ENCODE results near the gene DLG2.

Gene DLG2

DNA sequence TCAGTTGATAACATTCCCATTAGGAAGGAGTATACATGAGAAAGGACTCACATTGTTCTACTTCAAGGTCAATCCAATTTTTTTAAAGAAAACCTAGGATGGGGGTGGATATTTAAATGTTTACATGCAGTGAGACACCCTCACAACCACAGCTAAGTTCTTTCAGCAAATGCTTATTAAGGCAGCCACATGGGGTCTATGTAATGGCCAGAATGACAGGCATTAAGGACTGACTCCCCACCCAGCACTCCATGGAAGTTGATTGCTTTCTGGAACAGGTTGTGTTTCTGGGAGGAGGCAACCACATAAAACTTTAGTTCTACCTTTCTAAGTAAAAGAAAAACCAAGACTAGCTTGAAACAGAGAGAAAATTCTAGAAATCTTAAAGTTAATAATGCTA lies 1678.9 kb downstream of the DLG2 start:
- no peak for DNase-seq

GRCh38 chr11:83945976-83946375 lies 1681.2 kb downstream of the DLG2 start:
- DNase-seq: no peak

DNA sequence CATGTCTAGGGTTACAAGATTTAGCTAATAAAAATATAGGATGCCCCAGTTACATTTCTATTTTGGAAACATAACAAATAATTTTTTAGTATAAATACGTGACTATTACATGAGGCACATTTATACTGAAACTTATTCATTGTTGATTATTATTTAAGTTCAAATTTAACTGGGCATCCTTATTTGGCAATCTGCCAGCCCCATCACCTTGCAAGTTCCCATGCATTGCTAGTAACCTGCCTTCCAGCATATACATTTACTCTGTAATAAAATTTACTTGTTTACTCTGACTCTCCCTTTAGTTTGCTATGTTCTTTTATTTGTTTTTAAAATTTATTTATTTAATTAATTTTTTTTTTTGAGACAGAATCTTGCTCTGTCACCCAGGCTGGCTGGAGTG lies 1686.1 kb downstream of the DLG2 start:
- DNase-seq: no peak

DNA sequence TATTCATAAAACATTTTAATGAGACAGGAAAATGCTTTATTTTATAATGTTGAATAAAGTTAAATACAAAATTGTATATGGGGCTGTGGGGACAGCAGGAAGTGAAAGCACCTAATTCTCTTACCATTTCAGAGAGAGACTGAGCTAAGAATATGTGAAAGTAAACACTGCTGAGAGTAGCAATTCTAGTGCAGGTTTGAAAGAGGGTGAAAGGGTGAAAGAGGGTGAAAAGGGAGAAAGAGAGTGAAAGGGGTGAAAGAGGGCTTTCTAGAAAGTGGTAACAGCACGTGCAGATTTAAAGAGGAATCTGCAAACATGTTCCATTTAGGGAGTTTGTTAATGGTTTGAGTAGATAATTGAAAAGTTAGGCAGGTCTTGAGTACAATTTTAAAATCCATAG lies 1689.0 kb downstream of the DLG2 start:
- DNase-seq: no peak

GRCh38 chr11:83933008-83933407 lies 1694.1 kb downstream of the DLG2 start:
- DNase-seq: no peak

DNA sequence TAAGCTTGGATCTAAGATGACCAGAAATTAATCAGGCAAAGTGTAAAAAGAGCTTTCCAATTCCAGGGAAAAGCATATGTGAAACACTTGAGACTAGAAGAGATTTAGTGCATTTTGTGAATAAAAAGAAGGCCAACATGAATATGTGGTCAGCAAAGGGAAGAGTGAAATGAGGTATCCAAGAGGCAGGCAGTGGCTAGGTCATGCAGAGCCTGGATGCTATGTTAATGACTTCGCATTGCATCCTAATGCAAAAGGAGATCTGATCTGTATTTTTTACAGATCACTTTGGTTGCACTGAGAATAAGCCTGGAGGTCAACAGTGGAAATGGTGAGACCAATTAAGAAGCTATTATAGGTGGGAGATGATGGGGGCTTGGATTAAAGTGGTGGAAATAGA lies 1699.7 kb downstream of the DLG2 start:
- DNase-seq: no peak

DNA sequence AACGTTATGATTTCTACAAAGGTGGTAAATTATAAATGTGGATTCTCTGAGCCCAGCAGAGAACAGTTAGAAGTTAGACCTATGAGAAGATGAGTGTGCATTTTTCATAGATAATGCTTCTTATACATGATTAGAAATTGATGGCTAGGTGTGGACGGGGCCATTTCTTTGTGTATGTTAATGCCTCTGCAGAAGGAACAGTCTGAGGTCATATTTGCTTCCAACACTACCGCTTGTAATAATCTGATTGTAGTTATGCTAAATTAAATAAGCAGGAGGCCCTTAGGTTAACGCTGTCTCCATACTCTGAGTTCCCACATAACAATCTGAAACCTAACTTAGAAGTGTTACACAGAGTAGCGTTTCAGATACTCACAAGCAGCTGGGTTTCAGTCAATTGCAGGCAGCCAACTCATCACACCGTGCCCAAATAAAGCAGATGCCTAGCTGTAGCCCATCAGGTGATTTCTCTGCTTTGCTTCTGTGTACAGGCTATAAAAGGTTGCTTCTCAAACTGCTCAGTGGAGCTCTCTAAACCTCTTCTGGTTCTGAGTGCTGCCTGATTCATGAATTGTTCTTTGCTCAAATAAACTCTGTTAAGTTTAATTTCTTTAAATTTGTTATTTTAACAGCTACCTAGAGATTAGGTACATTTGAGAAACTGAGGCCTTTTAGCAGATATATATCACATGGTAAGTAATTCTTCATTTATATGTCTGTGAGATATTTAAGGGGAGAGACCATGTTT lies 1702.2 kb downstream of the DLG2 start:
- no peak for DNase-seq

GRCh38 chr11:83923961-83924360 lies 1703.2 kb downstream of the DLG2 start:
- no peak for DNase-seq

DNA sequence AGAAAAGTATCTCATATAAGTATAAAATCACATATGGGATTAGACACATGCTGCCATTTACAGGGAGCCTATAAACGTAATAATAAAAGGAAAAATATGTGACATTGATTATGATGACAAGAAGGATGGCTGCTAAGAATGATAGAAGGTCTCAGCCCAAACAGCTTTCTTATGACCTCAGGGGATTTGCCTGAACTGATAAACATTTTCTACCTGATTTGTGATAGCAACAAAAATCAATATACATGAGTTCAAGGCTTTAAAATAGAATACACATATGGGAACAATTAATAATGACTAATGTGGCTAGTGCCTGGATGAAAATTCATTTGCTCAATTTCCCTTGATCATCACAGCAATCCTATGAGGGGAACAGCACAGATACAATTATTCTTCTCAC lies 1704.2 kb downstream of the DLG2 start:
- DNase-seq: no peak

GRCh38 chr11:83922318-83922717 lies 1704.8 kb downstream of the DLG2 start:
- no peak for DNase-seq

- DNase-seq: no peak
These were observed 1705.5 kb downstream of the DLG2 start for GRCh38 chr11:83921447-83922192.

DNA sequence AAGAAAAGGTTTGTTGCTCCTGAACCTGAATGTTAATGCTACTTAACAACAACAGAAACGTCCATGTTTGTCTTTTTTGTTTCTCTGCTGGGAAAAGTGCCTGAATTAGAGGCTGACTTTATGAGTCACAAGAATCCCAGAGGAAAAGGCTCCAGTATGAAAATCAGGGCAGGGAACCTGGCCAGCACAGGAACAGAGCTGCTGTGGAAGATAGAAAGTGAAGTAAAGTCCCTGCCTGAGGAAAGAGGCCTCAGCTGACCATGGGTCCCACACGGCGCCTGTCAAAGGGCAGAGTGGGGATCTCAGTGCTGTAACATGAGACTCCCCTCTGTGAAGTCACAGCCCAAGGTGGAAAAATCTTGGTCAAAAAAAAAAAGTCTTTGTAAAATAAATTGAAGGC lies 1708.7 kb downstream of the DLG2 start:
- no peak for DNase-seq

- no peak for DNase-seq
These were observed 1712.1 kb downstream of the DLG2 start for GRCh38 chr11:83914995-83915394.

GRCh38 chr11:83909579-83910534 lies 1717.3 kb downstream of the DLG2 start:
- no peak for DNase-seq

- no peak for DNase-seq
These were observed 1718.8 kb downstream of the DLG2 start for GRCh38 chr11:83908298-83908856.

DNA sequence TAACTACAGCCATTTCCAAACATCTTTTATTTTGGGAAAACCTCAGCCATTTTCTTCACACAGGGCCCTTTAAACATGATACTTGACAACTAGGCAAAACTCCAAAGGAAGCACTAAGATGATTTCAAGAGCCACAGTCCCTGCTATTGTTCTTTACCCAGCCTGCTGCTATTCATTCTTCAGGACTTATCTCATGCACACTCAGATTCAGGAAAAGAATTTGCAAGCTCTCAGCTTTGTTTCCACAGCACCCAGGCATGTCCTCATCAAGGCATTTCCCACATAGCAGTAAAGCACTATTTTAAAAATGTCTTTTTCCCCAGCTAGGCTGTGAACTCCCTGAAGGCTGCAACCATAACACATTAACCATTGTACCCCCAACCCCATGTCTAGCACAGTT lies 1731.6 kb downstream of the DLG2 start:
- no peak for DNase-seq

- DNase-seq: no peak
These were observed 1745.7 kb downstream of the DLG2 start for GRCh38 chr11:83881428-83881827.

GRCh38 chr11:83871054-83871453 lies 1756.1 kb downstream of the DLG2 start:
- DNase-seq: no peak

DNA sequence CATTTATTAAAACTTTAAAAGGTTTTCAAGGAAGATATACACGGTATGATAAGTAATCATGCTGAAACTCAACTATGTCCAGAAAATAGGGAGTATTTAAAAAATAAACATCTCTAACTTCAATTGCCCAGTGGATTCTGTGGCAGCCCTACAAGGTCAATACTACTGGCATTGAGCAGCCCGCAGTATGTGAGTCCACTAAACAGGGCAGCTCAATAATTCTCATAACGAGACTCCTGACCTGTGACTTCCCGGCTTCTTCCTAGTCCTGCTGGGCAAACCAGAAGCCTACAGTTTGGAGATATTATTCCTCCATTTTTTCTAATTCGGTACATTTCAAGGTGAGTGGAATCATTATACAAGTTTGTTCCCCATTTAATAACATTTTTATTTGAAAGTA lies 1760.5 kb downstream of the DLG2 start:
- no peak for DNase-seq

DNA sequence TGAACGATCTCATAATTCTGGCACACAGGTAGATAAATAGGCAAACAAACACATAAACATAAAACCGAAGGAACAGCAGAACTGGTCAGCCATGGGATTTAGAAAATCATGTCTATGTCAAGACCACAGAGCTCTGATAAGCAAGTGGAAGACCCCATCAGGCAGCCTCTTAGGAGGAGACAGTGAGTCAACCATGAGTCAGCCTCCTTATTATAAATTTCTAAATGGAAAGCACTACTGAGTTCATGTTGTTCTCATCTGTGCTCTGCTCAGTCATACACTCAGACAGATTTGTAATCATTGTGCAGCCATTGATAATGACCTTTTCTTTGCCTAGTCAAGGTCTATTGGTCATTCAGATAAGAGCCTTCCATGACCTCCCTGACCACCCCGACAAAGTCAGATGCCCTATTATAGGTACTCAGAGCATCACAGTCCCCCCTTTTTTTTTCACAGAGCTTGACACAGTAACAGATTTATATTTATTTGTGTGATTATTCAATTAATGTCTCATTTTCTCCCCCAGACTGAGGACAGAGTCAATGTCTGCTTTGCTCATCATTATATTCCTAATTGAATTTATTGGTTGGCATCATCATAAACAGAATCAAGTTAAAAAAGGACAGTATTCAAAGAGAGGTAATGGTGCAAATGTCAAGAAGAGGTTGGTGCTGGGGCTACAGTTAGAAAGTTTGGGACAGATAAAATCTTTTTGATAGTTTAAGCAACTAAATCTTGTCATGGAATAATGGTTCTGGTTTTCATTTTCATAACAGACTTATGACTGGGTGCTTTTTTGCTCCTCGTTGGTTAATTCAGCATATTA lies 1761.3 kb downstream of the DLG2 start:
- DNase-seq: no peak

DNA sequence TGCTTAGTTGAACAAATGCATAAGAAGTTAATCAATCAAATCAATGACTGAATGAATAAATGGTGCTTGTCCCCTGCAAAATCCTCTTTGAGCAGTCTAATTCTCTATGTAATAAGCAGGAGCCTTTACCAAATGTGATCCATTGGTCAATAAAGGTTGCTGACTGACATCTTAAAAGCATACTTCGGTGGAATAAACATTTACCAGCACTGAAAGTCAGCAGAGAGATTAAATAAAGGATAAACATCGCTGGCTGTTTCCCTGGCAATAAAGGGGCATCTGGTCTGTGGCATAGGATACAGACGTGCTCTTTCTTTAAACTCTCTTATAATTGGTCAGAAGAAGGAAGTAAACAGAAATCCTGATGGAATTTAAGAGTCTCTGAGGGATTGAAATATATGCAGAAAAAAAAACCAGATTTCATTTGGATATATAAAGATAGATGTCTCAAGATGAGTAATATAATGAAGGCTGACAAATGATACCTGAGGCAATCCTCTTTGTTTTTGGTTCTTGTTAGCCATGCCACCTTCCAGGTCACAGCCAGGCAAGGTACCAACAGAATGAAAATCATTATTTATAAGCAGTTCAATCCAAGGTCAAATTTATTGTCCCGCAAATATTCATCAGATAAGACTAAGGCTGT lies 1762.6 kb downstream of the DLG2 start:
- no peak for DNase-seq

GRCh38 chr11:83863272-83863671 lies 1763.9 kb downstream of the DLG2 start:
- no peak for DNase-seq
